Right atrium auricular region (tissue), 2 donors: ENCODE results near the gene CD101. TPM values are rescaled to one million over a fixed set of nuclear protein-coding genes. Genes with fewer than 3 reads are reported as not detected.

Experiments
- DNase-seq: peaks from one replicate; pipeline ENCODE4 v3.0.0-alpha.2; 2019; ENCODE audit warnings: low spot score
- H3K27ac ChIP-seq, 2 donors: fragments of 200-600 bp; sonication (generic); 1 replicate in 1 of 2; 2 replicates in 1 of 2; pipeline ENCODE4 v1.5.1; 2016 to 2019
- H3K27me3 ChIP-seq, 2 donors: fragments of 200-600 bp; sonication (generic); one replicate each; pipeline versions ENCODE4 v1.5.1 to v1.6.0; 2017 to 2019
- H3K36me3 ChIP-seq: fragments of 200-600 bp; sonication (generic); one replicate; pipeline ENCODE4 v1.5.1; 2016
- H3K4me1 ChIP-seq, 2 donors: fragments of 200-600 bp; sonication (generic); one replicate each; pipeline versions ENCODE4 v1.5.1 to v1.6.0; 2017 to 2019
- H3K4me3 ChIP-seq, 2 donors: fragments of 200-600 bp; sonication (generic); 1 replicate in 1 of 2; 2 replicates in 1 of 2; pipeline ENCODE4 v1.5.1; 2017 to 2019; ENCODE audit warnings: mild to moderate bottlenecking in 1 of 2, moderate library complexity in 1 of 2
- H3K9me3 ChIP-seq, 2 donors: fragments of 200-600 bp; sonication (generic); one replicate each; pipeline ENCODE4 v1.5.1; 2019
- CTCF ChIP-seq, 2 donors: fragments of 200-600 bp; sonication (generic); IDR thresholded peaks; one replicate each; pipeline ENCODE4 v1.5.1; 2019; ENCODE audit warnings: antibody characterized with exemption in 2 of 2
- total RNA-seq, 2 donors: library from RNA; depleted of rRNA; stranded (reverse); fragments of >200 nt; gene quantifications; one replicate each; pipeline ENCODE4 v1.1.0, GENCODE V29; 2016

The CD101 gene
- total RNA-seq, 2 donors from 2014 or later, result 0.11 to 1.3 TPM

GRCh38 chr1:116983112-116983511, 18.4 kb upstream of the CD101 start:
- TF ChIP-seq CTCF (IDR thresholded peaks at IDR 0.05), result no peak
- no peaks in the 10 kb centered on the region for H3K27me3 ChIP-seq
- H3K4me3 ChIP-seq, result no peak overlapping the region
- no peaks in the 10 kb centered on the region for H3K9me3 ChIP-seq
- peaks cover 13% of the 10 kb centered on the region for H3K36me3 ChIP-seq
- DNase-seq, result no peak
- H3K27ac ChIP-seq, result peak overlapping the region; percentile 59 to 83
- peaks cover 0 to 33% of the 10 kb centered on the region in 2 donors for H3K4me1 ChIP-seq

GRCh38 chr1:116983678-116984077, 17.9 kb upstream of the CD101 start:
- Histone ChIP-seq H3K4me1 (peaks cover 0 to 39% of the 10 kb centered on the region in 2 donors), H3K4me3 (no peak overlapping the region), H3K27ac (peak overlapping the region; percentile 59 to 83), H3K27me3 (no peaks in the 10 kb centered on the region), H3K9me3 (no peaks in the 10 kb centered on the region), H3K36me3 (peaks cover 13% of the 10 kb centered on the region)
- DNase-seq, result no peak
- TF ChIP-seq CTCF (IDR thresholded peaks at IDR 0.05), result no peak

- no peak for TF ChIP-seq CTCF (IDR thresholded peaks at IDR 0.05)
- no peaks in the 10 kb centered on the region for H3K27me3 ChIP-seq
- H3K9me3 ChIP-seq, result no peaks in the 10 kb centered on the region
- H3K4me1 ChIP-seq, result peaks cover 0 to 47% of the 10 kb centered on the region in 2 donors
- no peak overlapping the region for H3K4me3 ChIP-seq
- no peak for DNase-seq
- H3K27ac ChIP-seq, result peak overlapping the region; percentile 59 to 83
- peaks cover 13% of the 10 kb centered on the region for H3K36me3 ChIP-seq
Measured at GRCh38 chr1:116984406-116985160, 17.0 kb upstream of the CD101 start.

- DNase-seq, result no peak
- Histone ChIP-seq H3K36me3 (peaks cover 11% of the 10 kb centered on the region), H3K27me3 (no peaks in the 10 kb centered on the region), H3K27ac (peak overlapping the region in 1 of 2 donors; percentile 58), H3K4me3 (no peak overlapping the region), H3K4me1 (peaks cover 0 to 60% of the 10 kb centered on the region in 2 donors), H3K9me3 (no peaks in the 10 kb centered on the region)
- TF ChIP-seq CTCF (IDR thresholded peaks at IDR 0.05), result no peak
Measured at GRCh38 chr1:116986421-116987255, 14.9 kb upstream of the CD101 start.

- no peak for DNase-seq
- no peaks in the 10 kb centered on the region for H3K9me3 ChIP-seq
- no peaks in the 10 kb centered on the region for H3K27me3 ChIP-seq
- H3K27ac ChIP-seq, result peak overlapping the region; percentile 15 to 58
- no peak overlapping the region for H3K4me3 ChIP-seq
- peaks cover 11% of the 10 kb centered on the region for H3K36me3 ChIP-seq
- TF ChIP-seq CTCF (IDR thresholded peaks at IDR 0.05), result no peak
- H3K4me1 ChIP-seq, result peaks cover 0 to 60% of the 10 kb centered on the region in 2 donors
Measured at GRCh38 chr1:116987256-116987555, 14.4 kb upstream of the CD101 start.
